ENCODE data around the gene PBX1.
A peak's percentile ranks its signal among the peaks of the same experiment; 100 is the strongest.

Gene PBX1

GRCh38 chr1:164704954-164705353, 146.0 kb downstream of the PBX1 start:
- no peak overlapping the region for H2BK5ac ChIP-seq (ENCODE audit: low read length)
- no peak overlapping the region for H3K14ac ChIP-seq (ENCODE audit: low read length)
- H3K4ac ChIP-seq (ENCODE audit: low read length): no peak overlapping the region
- no peak overlapping the region for H2BK12ac ChIP-seq (ENCODE audit: low read length)
- no peak overlapping the region for H3K23ac ChIP-seq (ENCODE audit: low read depth, low read length, poor library complexity)
- no peak overlapping the region for H3K18ac ChIP-seq (ENCODE audit: low read length)
- no peak overlapping the region for H2AFZ ChIP-seq (ENCODE audit: low read length)
- H4K91ac ChIP-seq (ENCODE audit: low read depth, low read length, poor library complexity): no peak overlapping the region
- H3K27me3 ChIP-seq (ENCODE audit: control insufficient read depth in 3 of 3, insufficient read depth in 3 of 3, low read depth in 1 of 3, low read length in 3 of 3): no peaks in the 10 kb centered on the region
- no peaks in the 10 kb centered on the region for H3K79me1 ChIP-seq (ENCODE audit: low read depth, low read length)
- no peak overlapping the region for H3K9ac ChIP-seq (ENCODE audit: low read depth, low read length, poor library complexity)
- H3K9me3 ChIP-seq (replicated peaks in 1 of 2; ENCODE audit: control insufficient read depth in 2 of 2, insufficient read depth in 1 of 2, low read depth in 1 of 2, low read length in 2 of 2): no peaks in the 10 kb centered on the region
- no peak overlapping the region for H3K4me3 ChIP-seq (ENCODE audit: low read length in 2 of 2)
- no CpG with 5 or more reads among the region's 1 CpG for WGBS, 2 donors (ENCODE audit: extremely low coverage in 2 of 2, insufficient read length in 2 of 2, insufficient replicate concordance in 1 of 2)
- H4K8ac ChIP-seq (ENCODE audit: low read depth, low read length): no peak overlapping the region
- H2AK5ac ChIP-seq (ENCODE audit: low read depth, low read length): no peak overlapping the region
- H3K27ac ChIP-seq (replicated peaks; ENCODE audit: low read length): no peak overlapping the region
- DNase-seq (ENCODE audit: low spot score): no peak
- peaks cover 8 to 16% of the 10 kb centered on the region in 2 donors for H3K4me1 ChIP-seq (ENCODE audit: control insufficient read depth in 2 of 2, insufficient read depth in 1 of 2, low read depth in 1 of 2, low read length in 2 of 2)
- no peaks in the 10 kb centered on the region for H3K36me3 ChIP-seq (replicated peaks in 1 of 2; ENCODE audit: control insufficient read depth in 2 of 2, insufficient read depth in 2 of 2, low read length in 2 of 2)
- no peak overlapping the region for H2BK120ac ChIP-seq (ENCODE audit: low read depth, low read length)
- no peak overlapping the region for H2BK15ac ChIP-seq (ENCODE audit: low read length)
- H3K4me2 ChIP-seq (ENCODE audit: insufficient read depth, low read length, poor library complexity, severe bottlenecking): no peak overlapping the region

GRCh38 chr1:164706606-164706987, 147.6 kb downstream of the PBX1 start:
- no peak overlapping the region for H3K27ac ChIP-seq (replicated peaks; ENCODE audit: low read length)

GRCh38 chr1:164707868-164708331, 148.9 kb downstream of the PBX1 start:
- H3K27ac ChIP-seq (replicated peaks; ENCODE audit: low read length): no peak overlapping the region
- no peak for DNase-seq (ENCODE audit: low spot score)
- no peak overlapping the region for H2BK120ac ChIP-seq (ENCODE audit: low read depth, low read length)

More at GRCh38 chr1:164706606-164706987, 147.6 kb downstream of the PBX1 start:
- Histone ChIP-seq H3K18ac (ENCODE audit: low read length) (no peak overlapping the region), H3K27me3 (ENCODE audit: control insufficient read depth in 3 of 3, insufficient read depth in 3 of 3, low read depth in 1 of 3, low read length in 3 of 3) (no peaks in the 10 kb centered on the region), H3K4me3 (ENCODE audit: low read length in 2 of 2) (no peak overlapping the region), H2AFZ (ENCODE audit: low read length) (no peak overlapping the region), H3K14ac (ENCODE audit: low read length) (no peak overlapping the region), H2AK5ac (ENCODE audit: low read depth, low read length) (no peak overlapping the region), H3K4me2 (ENCODE audit: insufficient read depth, low read length, poor library complexity, severe bottlenecking) (no peak overlapping the region), H2BK120ac (ENCODE audit: low read depth, low read length) (no peak overlapping the region), H2BK5ac (ENCODE audit: low read length) (no peak overlapping the region), H4K8ac (ENCODE audit: low read depth, low read length) (no peak overlapping the region), H3K9me3 (replicated peaks in 1 of 2; ENCODE audit: control insufficient read depth in 2 of 2, insufficient read depth in 1 of 2, low read depth in 1 of 2, low read length in 2 of 2) (no peaks in the 10 kb centered on the region), H3K79me1 (ENCODE audit: low read depth, low read length) (no peaks in the 10 kb centered on the region), H3K36me3 (replicated peaks in 1 of 2; ENCODE audit: control insufficient read depth in 2 of 2, insufficient read depth in 2 of 2, low read length in 2 of 2) (no peaks in the 10 kb centered on the region), H3K23ac (ENCODE audit: low read depth, low read length, poor library complexity) (no peak overlapping the region), H3K4me1 (ENCODE audit: control insufficient read depth in 2 of 2, insufficient read depth in 1 of 2, low read depth in 1 of 2, low read length in 2 of 2) (peaks cover 12 to 16% of the 10 kb centered on the region in 2 donors), H4K91ac (ENCODE audit: low read depth, low read length, poor library complexity) (no peak overlapping the region), H3K4ac (ENCODE audit: low read length) (no peak overlapping the region), H2BK15ac (ENCODE audit: low read length) (no peak overlapping the region), H2BK12ac (ENCODE audit: low read length) (no peak overlapping the region), H3K9ac (ENCODE audit: low read depth, low read length, poor library complexity) (no peak overlapping the region)
- DNase-seq (ENCODE audit: low spot score): no peak

GRCh38 chr1:164708596-164708995, 149.6 kb downstream of the PBX1 start:
- Histone ChIP-seq H3K27me3 (ENCODE audit: control insufficient read depth in 3 of 3, insufficient read depth in 3 of 3, low read depth in 1 of 3, low read length in 3 of 3) (no peaks in the 10 kb centered on the region), H2BK15ac (ENCODE audit: low read length) (no peak overlapping the region), H3K4me1 (ENCODE audit: control insufficient read depth in 2 of 2, insufficient read depth in 1 of 2, low read depth in 1 of 2, low read length in 2 of 2) (peaks cover 27 to 31% of the 10 kb centered on the region in 2 donors), H3K36me3 (replicated peaks in 1 of 2; ENCODE audit: control insufficient read depth in 2 of 2, insufficient read depth in 2 of 2, low read length in 2 of 2) (no peaks in the 10 kb centered on the region), H3K4ac (ENCODE audit: low read length) (no peak overlapping the region), H3K79me1 (ENCODE audit: low read depth, low read length) (no peaks in the 10 kb centered on the region), H2BK120ac (ENCODE audit: low read depth, low read length) (no peak overlapping the region), H3K4me2 (ENCODE audit: insufficient read depth, low read length, poor library complexity, severe bottlenecking) (no peak overlapping the region), H3K9me3 (replicated peaks in 1 of 2; ENCODE audit: control insufficient read depth in 2 of 2, insufficient read depth in 1 of 2, low read depth in 1 of 2, low read length in 2 of 2) (no peaks in the 10 kb centered on the region), H3K23ac (ENCODE audit: low read depth, low read length, poor library complexity) (no peak overlapping the region), H4K91ac (ENCODE audit: low read depth, low read length, poor library complexity) (no peak overlapping the region), H3K9ac (ENCODE audit: low read depth, low read length, poor library complexity) (no peak overlapping the region), H3K14ac (ENCODE audit: low read length) (no peak overlapping the region), H2BK5ac (ENCODE audit: low read length) (no peak overlapping the region), H2AFZ (ENCODE audit: low read length) (no peak overlapping the region), H4K8ac (ENCODE audit: low read depth, low read length) (no peak overlapping the region), H3K18ac (ENCODE audit: low read length) (no peak overlapping the region), H3K27ac (replicated peaks; ENCODE audit: low read length) (no peak overlapping the region), H3K4me3 (ENCODE audit: low read length in 2 of 2) (no peak overlapping the region), H2AK5ac (ENCODE audit: low read depth, low read length) (no peak overlapping the region), H2BK12ac (ENCODE audit: low read length) (no peak overlapping the region)
- WGBS, 2 donors (ENCODE audit: extremely low coverage in 2 of 2, insufficient read length in 2 of 2, insufficient replicate concordance in 1 of 2): no CpG with 5 or more reads among the region's 3 CpGs
- DNase-seq (ENCODE audit: low spot score): no peak

More at GRCh38 chr1:164707868-164708331, 148.9 kb downstream of the PBX1 start:
- WGBS, 2 donors (ENCODE audit: extremely low coverage in 2 of 2, insufficient read length in 2 of 2, insufficient replicate concordance in 1 of 2): no CpG with 5 or more reads among the region's 8 CpGs
- H3K9ac ChIP-seq (ENCODE audit: low read depth, low read length, poor library complexity): no peak overlapping the region
- no peaks in the 10 kb centered on the region for H3K79me1 ChIP-seq (ENCODE audit: low read depth, low read length)
- no peak overlapping the region for H2BK12ac ChIP-seq (ENCODE audit: low read length)
- no peak overlapping the region for H2BK15ac ChIP-seq (ENCODE audit: low read length)
- peak overlapping the region; percentile 15 for H3K18ac ChIP-seq (ENCODE audit: low read length)
- no peak overlapping the region for H2BK5ac ChIP-seq (ENCODE audit: low read length)
- no peak overlapping the region for H3K4me3 ChIP-seq (ENCODE audit: low read length in 2 of 2)
- no peaks in the 10 kb centered on the region for H3K27me3 ChIP-seq (ENCODE audit: control insufficient read depth in 3 of 3, insufficient read depth in 3 of 3, low read depth in 1 of 3, low read length in 3 of 3)
- no peaks in the 10 kb centered on the region for H3K9me3 ChIP-seq (replicated peaks in 1 of 2; ENCODE audit: control insufficient read depth in 2 of 2, insufficient read depth in 1 of 2, low read depth in 1 of 2, low read length in 2 of 2)
- H3K4me2 ChIP-seq (ENCODE audit: insufficient read depth, low read length, poor library complexity, severe bottlenecking): no peak overlapping the region
- H4K8ac ChIP-seq (ENCODE audit: low read depth, low read length): no peak overlapping the region
- no peak overlapping the region for H3K14ac ChIP-seq (ENCODE audit: low read length)
- H3K4me1 ChIP-seq (ENCODE audit: control insufficient read depth in 2 of 2, insufficient read depth in 1 of 2, low read depth in 1 of 2, low read length in 2 of 2): peaks cover 24% of the 10 kb centered on the region in 2 donors
- no peak overlapping the region for H2AK5ac ChIP-seq (ENCODE audit: low read depth, low read length)
- no peak overlapping the region for H3K23ac ChIP-seq (ENCODE audit: low read depth, low read length, poor library complexity)
- no peak overlapping the region for H3K4ac ChIP-seq (ENCODE audit: low read length)
- no peaks in the 10 kb centered on the region for H3K36me3 ChIP-seq (replicated peaks in 1 of 2; ENCODE audit: control insufficient read depth in 2 of 2, insufficient read depth in 2 of 2, low read length in 2 of 2)
- H4K91ac ChIP-seq (ENCODE audit: low read depth, low read length, poor library complexity): no peak overlapping the region
- no peak overlapping the region for H2AFZ ChIP-seq (ENCODE audit: low read length)
